ENCODE measurements around the gene COPB1. TPM values are rescaled to one million over a fixed set of nuclear protein-coding genes. Genes with fewer than 3 reads are reported as not detected.

Gene COPB1
- total and polyA plus RNA-seq, 2 of the 13 experiments (the other 11 are each of a cell fraction or from before 2014, with no cell fraction given): 114 to 195 TPM

DNA sequence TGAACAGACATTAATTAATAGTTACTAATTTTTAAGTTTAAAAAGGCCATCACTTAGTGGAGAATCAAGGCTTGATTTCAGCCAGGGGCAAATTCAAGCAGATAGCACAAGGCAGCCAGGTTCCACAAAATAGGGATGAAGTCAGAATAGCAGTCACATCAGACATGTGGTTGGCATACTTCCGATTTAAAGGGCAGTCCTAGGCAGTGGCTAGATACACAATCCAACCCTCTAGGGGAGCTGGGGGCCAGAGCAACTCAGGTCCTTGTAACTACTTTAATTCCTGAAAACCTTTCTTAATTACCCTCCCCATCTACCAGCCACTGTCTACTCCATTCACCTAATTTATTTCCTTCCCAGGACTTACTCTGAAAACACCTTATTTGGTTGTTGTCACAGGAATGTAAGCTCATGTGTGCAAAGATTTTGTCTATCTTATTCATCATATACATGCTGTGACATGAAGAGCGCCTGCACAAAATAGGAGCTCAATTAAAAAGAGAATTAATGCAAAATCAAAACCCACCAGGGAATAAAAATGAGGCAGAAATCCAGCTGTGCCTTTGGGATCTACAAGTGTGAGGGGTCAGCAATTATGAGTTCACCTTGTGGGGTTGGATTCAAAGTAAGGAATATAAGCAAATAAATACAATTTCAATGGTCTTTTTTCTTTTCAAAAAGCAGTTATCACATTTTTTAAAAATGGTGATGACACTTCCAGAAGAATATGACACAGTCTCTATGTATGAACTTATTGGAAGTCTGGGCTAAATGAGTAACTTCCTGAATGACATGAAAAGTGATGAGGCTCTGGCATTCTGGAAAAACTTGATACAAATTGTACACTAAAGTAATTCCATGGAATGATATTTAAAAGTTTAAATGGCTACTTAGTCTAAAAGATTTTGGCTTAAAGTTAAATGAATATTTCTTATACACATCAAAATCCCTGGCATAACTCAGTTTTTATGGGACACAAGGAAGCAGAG, 53.8 kb downstream of the COPB1 start:
- Histone ChIP-seq H3K36me3 (replicated peaks in 1 of 2; ENCODE audit: control insufficient read depth in 1 of 2, insufficient read depth in 2 of 2, low read length in 2 of 2) (no peaks in the 10 kb centered on the region), H3K79me2 (ENCODE audit: insufficient read depth, low read length) (no peaks in the 10 kb centered on the region), H3K9me3 (ENCODE audit: low read length) (no peaks in the 10 kb centered on the region), H3K4me3 (replicated peaks in 1 of 3; ENCODE audit: insufficient read depth in 1 of 3, low read depth in 2 of 3, low read length in 3 of 3) (no peak overlapping the region), H2AFZ (ENCODE audit: low read length) (no peak overlapping the region), H3K4me2 (ENCODE audit: low read depth, low read length) (no peak overlapping the region), H4K20me1 (ENCODE audit: insufficient read depth, low read length) (no peaks in the 10 kb centered on the region), H3K9ac (ENCODE audit: insufficient read depth, low read depth, low read length) (no peak overlapping the region), H3K4me1 (ENCODE audit: insufficient read depth, low read length) (no peaks in the 10 kb centered on the region; the same call in 1 of the 2 replicates), H3K27ac (ENCODE audit: extremely low read length, insufficient read depth, low read length) (no peak overlapping the region), H3K27me3 (ENCODE audit: control insufficient read depth in 1 of 2, insufficient read depth in 2 of 2, low read length in 2 of 2) (no peaks in the 10 kb centered on the region; a peak in 1 of 5 replicates)
- no TSS peak for BruUV-seq (replicated peaks)
- intact Hi-C loops (cut with micrococcal nuclease; ENCODE audit: unreplicated experiment) (no loop called here), in situ Hi-C loops (cut with HindIII; ENCODE audit: extremely low pct_ligation_motif_present, low pct_unique_long_range_greater_than_20kb) (loop anchor here (10.0 kb wide), 1 partner anchor 141 kb away; no protein-coding TSS in a partner anchor)
- POLR2A ChIA-PET: no interaction called here
- TF ChIP-seq FOXJ3 (CRISPR knock-in tag; IDR thresholded peaks at IDR 0.05; ENCODE audit: borderline replicate concordance) (no peak), KAT7 (CRISPR knock-in tag; IDR thresholded peaks at IDR 0.05; ENCODE audit: borderline replicate concordance) (no peak), KMT2A (CRISPR knock-in tag; IDR thresholded peaks at IDR 0.05) (no peak), ARNTL (CRISPR knock-in tag; IDR thresholded peaks at IDR 0.05) (no peak)
- 74% methylated on average over 2 of the region's 2 CpGs for WGBS (ENCODE audit: low lambda C conversion rate)
- no peak for ATAC-seq
- DNase-seq (ENCODE audit: low spot score): no peak
- CTCF ChIA-PET (ENCODE audit: low intra/inter-chr PET ratio, low total read pairs): no interaction called here
- FAIRE-seq: no peak

DNA sequence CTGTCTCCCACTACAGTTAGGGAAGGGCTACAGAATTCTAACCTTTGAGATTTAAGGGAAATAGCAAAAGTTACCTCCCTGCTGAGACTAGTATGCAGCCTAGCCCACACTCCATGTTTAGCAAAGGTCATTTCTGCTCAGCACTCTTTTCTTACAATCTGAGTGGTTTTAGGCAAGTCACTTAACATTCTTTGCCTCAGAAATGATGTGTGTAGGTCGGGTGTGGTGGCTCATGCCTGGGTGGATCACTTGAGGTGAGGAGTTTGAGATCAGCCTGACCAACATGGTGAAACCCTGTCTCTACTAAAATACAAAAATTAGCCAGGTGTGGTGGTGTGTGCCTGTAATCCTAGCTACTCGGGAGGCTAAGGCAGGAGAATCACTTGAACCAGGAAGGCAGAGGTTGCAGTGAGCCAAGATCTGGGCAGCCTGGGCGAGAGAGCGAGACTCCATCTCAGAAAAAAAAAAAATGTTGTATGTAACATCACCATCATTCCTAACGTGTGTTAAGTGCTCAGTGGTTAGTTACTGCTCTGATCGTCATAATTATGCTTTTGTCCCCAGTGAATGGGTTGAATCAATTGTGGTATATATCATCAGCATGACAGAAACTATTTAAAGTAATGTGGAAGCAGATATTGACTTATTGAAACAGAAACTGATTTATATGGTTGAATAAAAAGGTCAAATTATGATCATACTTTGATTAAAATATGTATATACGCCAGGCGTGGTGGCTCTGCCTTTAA, 55.0 kb downstream of the COPB1 start:
- Histone ChIP-seq H3K27me3 (ENCODE audit: control insufficient read depth in 1 of 2, insufficient read depth in 2 of 2, low read length in 2 of 2) (no peaks in the 10 kb centered on the region; a peak in 1 of 5 replicates), H3K9me3 (ENCODE audit: low read length) (no peaks in the 10 kb centered on the region), H3K27ac (ENCODE audit: extremely low read length, insufficient read depth, low read length) (no peak overlapping the region), H3K9ac (ENCODE audit: insufficient read depth, low read depth, low read length) (no peak overlapping the region), H3K4me1 (ENCODE audit: insufficient read depth, low read length) (no peaks in the 10 kb centered on the region; the same call in 1 of the 2 replicates), H3K36me3 (replicated peaks in 1 of 2; ENCODE audit: control insufficient read depth in 1 of 2, insufficient read depth in 2 of 2, low read length in 2 of 2) (no peaks in the 10 kb centered on the region), H3K4me2 (ENCODE audit: low read depth, low read length) (no peak overlapping the region), H3K79me2 (ENCODE audit: insufficient read depth, low read length) (no peaks in the 10 kb centered on the region), H3K4me3 (replicated peaks in 1 of 3; ENCODE audit: insufficient read depth in 1 of 3, low read depth in 2 of 3, low read length in 3 of 3) (no peak overlapping the region), H2AFZ (ENCODE audit: low read length) (no peak overlapping the region), H4K20me1 (ENCODE audit: insufficient read depth, low read length) (no peaks in the 10 kb centered on the region)
- DNase-seq (ENCODE audit: low spot score) (no peak), FAIRE-seq (no peak), ATAC-seq (peak; percentile 23; the same call in 1 of the 3 replicates)
- intact Hi-C loops (cut with micrococcal nuclease; ENCODE audit: unreplicated experiment) (no loop called here), in situ Hi-C loops (cut with HindIII; ENCODE audit: extremely low pct_ligation_motif_present, low pct_unique_long_range_greater_than_20kb) (loop anchor here (10.0 kb wide), 1 partner anchor 140 kb away; no protein-coding TSS in a partner anchor)
- 68% methylated on average over 8 of the region's 8 CpGs for WGBS (ENCODE audit: low lambda C conversion rate)
- ChIA-PET POLR2A (no interaction called here), CTCF (ENCODE audit: low intra/inter-chr PET ratio, low total read pairs) (no interaction called here)
- no TSS peak for BruUV-seq (replicated peaks)
- TF ChIP-seq CBX5 (CRISPR knock-in tag; IDR thresholded peaks at IDR 0.05; ENCODE audit: borderline replicate concordance) (no peak), ZNF616 (CRISPR knock-in tag; IDR thresholded peaks at IDR 0.05; ENCODE audit: low read depth) (no peak), TOE1 (CRISPR knock-in tag; IDR thresholded peaks at IDR 0.05) (no peak), ZMYM4 (CRISPR knock-in tag; IDR thresholded peaks at IDR 0.05) (no peak), ETV5 (CRISPR knock-in tag; IDR thresholded peaks at IDR 0.05; ENCODE audit: borderline replicate concordance) (no peak), JUN (CRISPR knock-in tag; IDR thresholded peaks at IDR 0.05) (no peak), HDAC1 (CRISPR knock-in tag; IDR thresholded peaks at IDR 0.05) (no peak), XBP1 (CRISPR knock-in tag; IDR thresholded peaks at IDR 0.05) (no peak), ZNF17 (CRISPR knock-in tag; IDR thresholded peaks at IDR 0.05) (no peak), MXD1 (CRISPR knock-in tag; IDR thresholded peaks at IDR 0.05) (no peak), SMC3 (IDR thresholded peaks at IDR 0.05; ENCODE audit: low read length) (no peak)
- TF ChIP-seq, protein P1, sequence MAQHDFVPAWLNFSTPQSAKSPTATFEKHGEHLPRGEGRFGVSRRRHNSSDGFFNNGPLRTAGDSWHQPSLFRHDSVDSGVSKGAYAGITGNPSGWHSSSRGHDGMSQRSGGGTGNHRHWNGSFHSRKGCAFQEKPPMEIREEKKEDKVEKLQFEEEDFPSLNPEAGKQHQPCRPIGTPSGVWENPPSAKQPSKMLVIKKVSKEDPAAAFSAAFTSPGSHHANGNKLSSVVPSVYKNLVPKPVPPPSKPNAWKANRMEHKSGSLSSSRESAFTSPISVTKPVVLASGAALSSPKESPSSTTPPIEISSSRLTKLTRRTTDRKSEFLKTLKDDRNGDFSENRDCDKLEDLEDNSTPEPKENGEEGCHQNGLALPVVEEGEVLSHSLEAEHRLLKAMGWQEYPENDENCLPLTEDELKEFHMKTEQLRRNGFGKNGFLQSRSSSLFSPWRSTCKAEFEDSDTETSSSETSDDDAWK (CRISPR knock-in tag; IDR thresholded peaks at IDR 0.05): no peak
